GM18909 (cell line): ENCODE results near the gene LRRK1.

Experiments used
- ATAC-seq: cut with Tn5 transposase; IDR thresholded peaks from one replicate; pipeline ENCODE4 v1.9.1; 2021; ENCODE audit warnings: mild to moderate bottlenecking; ENCODE audit not compliant: unreplicated experiment, poor library complexity

LRRK1 gene

DNA sequence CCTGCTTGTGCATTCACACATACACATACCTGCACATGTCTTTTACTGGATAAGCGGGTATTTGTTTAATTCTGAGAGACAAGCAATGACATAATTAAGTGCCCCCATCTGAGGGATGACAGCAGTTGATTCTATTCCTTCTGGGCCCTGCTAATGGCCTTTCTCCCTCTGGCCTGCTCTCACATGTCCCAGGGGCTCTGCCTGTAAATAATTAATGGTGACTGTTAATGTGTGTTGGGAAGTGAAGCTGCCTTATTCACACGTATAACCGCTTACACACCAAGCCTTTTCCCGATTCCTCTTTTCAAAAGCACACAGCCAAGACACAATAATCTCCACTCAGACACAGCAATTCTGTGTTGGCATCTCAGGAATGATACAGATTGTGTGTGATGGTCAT, 47.8 kb downstream of the LRRK1 start:
- peak; percentile 91 for ATAC-seq

- ATAC-seq: peak; percentile 57
Measured at GRCh38 chr15:100968050-100968966, 49.2 kb downstream of the LRRK1 start.

- ATAC-seq: no peak
Measured at GRCh38 chr15:100972975-100973350, 53.8 kb downstream of the LRRK1 start.

DNA sequence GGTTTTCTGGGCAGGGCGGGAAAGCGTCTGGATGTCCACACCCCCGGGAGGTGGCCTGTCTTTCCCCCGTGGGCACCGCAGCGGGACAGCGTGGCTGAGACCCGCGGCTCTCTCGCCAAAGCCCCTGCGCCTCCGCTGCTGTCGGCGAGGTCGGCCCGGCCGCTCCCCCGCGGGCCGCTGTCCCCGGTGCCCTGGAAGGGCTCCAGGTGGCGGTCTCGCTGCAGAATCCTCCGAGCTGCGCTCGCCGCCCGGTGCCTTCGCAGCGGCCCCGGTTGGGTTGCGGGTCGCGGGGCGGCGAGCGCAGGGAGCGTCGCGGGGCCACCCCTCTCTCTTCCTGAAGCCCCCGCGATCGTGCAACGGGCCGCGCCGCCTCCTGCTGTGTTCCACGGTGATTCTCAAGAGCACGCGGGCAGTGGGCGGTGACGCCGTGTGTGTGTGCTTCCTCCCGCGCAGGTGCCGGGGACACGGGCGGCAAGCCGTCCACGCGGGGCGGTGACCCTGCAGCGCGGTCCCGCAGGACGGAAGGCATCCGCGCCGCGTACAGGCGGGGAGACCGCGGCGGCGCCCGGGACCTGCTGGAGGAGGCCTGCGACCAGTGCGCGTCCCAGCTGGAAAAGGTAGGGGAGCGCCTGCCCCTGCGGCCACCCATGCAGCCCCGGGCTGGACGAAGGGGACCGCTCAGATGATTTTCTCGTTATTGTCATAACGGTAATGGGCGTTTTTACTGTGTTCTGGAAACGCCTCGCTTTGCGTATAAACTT, 54.4 kb downstream of the LRRK1 start:
- ATAC-seq: no peak

GRCh38 chr15:100975043-100975442, 55.9 kb downstream of the LRRK1 start:
- no peak for ATAC-seq

DNA sequence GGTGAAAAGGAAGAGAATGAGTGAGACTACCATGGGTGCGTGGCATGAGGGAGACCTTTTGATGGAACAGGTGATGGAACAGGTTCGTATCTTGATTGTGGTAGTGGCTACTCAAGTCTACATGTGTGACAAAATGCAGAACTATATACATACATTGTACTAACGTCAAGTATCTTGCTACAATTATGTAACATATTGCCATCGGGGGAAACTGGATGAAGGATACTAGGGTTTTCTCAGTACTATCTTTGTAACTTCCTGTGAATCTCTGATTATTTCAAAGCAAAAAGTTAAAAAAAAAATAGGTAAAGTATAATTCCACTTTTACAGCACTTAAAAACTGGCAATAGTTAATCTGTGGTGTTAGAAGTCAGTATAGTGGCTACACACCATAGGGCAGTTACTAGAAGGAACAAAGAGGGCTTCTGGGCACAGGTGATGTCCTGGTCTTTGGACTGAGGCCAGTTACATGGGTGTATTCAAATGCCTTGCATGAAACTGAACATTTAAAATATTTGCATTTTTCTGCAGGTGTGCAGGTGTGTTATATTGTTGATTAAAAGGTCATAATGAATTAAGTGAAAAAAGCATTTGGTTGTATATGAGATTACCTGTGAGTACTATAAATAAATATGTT, 61.4 kb downstream of the LRRK1 start:
- ATAC-seq: no peak

DNA sequence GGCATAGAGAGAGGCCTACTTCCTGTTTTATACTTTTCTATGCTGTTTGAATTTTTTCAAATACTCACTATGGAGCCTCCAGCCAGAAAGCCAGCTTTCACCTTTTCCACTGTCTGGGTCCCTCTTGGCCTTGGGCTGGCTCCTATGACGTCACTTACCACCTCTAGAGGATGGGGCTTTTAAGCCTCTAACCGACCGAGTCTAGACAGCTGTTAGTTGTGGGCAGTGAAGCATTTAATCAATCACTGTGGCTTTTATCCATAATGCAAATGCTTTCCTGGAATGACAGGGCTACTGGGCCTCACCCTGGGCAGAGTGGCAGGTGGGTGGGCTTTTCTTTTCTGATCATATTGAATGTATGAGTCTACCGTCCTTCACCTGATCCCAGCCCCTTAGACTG, 61.9 kb downstream of the LRRK1 start:
- ATAC-seq: no peak

GRCh38 chr15:100983221-100983620, 64.1 kb downstream of the LRRK1 start:
- no peak for ATAC-seq

DNA sequence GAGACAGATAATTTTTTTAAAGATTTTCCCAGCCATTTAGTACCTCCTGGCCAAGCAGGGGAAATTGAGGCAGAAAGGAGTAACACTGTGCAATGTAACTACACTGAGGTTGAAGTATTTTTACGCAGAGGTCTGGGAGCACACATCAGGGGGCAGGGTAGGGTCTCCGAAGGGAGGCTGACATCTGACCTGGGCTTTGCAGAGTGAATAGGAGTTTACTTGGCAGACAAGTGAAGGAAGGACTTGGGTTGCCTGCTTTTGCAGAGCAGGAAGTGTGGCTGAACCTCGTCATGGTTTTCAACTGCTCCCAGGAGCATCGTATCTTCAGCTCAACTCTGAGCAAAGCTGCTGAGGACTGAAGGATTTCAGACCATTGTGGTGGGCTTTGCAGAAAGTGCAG, 66.2 kb downstream of the LRRK1 start:
- ATAC-seq: no peak

DNA sequence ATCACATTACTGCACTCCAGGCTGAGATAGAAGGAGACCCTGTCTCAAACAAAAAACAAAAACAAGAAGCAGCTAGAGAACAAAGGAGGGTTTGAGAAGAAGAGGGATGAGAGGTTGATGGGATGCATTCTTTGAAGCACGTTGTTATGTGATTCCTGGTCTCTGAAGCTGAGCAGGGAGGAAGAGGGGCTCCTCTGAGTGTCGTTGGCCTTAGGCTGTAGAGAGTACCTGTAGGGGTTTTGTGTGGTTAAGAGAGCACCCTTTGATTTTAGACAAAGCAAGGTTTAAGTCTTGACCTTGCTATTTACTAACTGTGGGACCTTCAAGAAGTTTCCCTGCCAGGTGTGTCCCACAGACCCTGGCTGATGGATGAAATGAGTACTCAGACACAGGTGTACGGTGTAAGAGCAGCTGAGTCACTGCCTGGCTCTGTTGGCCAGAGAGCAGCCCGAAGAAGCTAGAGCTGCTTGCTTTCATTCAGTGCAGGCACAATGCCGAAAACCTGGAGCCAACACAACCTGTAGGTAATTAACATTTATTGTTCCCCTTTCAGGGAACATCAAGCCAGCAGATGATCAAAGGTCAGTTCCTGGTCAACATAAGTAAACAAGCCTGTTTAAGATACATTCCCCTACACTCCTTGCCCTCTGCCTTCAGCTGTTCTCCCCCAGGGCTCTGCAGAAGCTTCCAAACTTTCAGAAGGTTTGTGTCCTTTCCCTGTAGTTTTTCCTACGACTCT, 67.2 kb downstream of the LRRK1 start:
- no peak for ATAC-seq

- ATAC-seq: no peak
Measured at GRCh38 chr15:100987143-100987542, 68.0 kb downstream of the LRRK1 start.

- no peak for ATAC-seq
Measured at GRCh38 chr15:100988297-100988696, 69.1 kb downstream of the LRRK1 start.

GRCh38 chr15:100988857-100989256, 69.7 kb downstream of the LRRK1 start:
- ATAC-seq: no peak

DNA sequence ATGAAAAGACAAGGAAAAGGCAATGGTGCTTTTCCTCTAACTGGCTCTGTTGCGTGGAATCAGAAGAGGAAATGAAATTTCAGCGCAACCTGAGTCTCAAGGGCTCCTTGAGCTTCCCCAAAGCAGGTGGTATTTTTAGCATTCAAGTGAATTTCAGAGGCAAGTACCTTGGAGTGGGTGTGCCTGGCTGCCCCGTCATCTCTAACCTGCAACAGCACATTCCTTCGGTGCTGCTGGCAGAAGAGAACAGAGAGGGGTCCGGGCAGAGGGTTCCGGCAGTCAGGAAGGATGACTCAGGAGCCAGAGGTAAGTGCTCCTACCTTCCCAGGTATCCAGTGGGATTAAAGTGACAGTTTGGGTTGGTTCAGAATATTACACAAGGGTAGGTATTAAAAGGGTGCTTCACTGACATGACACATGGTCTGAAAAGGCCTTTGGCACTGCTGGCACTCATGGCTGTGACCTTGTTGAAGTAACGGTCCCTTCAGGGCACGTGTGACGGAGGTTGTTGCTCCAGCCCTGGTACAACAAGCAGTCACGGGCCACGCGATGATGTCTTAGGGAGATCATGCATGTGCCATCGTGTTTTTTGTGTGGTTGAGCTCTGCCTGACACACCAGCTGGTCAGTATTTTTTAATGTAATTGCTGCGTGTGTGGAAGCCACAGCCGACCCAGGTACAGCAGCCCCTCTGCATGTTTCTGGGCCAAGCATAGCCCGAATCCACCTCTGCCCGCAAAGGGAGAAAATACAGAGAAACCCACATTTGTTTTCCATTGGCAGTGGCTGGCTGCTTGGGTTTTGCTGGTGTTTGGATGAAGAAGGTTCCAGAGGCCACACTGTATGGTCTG, 75.7 kb downstream of the LRRK1 start:
- ATAC-seq: no peak

- no peak for ATAC-seq
Measured at GRCh38 chr15:100995471-100996430, 76.6 kb downstream of the LRRK1 start.

DNA sequence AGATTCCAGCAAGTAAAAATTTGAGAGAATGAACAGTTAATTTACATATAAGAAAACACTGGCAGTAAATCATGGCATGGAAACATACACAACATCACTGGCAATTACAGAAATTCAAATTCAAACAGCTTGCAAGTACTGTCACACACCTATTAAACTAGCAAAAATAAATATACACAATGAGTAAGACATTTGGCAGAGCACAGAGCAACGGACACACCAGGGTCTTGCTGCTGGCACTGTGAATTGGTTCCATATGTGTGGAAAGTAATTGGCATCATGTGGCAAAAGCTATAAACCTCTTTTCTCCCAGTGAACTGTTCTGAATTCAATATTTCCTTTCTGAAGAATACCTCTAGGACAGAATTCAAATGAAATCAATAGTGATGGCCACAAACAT, 78.3 kb downstream of the LRRK1 start:
- ATAC-seq: no peak

GRCh38 chr15:100998630-100999029, 79.5 kb downstream of the LRRK1 start:
- no peak for ATAC-seq

DNA sequence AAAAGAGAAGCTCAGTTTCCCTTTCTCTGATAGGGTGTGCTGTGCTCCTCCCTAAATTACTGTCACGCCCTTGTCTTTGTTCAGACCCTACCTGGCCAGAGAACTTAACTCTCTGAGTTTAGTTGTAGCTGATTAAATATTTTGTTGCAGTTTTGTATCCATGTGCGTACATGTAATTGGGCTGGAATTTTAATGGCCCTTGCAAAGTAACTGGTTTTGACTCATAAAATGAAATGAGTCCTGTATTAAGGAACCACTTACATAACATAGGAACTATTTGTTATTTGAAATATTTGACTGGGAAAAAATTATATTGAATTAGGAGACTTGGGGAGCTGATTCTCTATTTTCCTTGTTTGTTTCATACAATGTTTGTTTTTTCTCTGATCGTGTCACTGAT, 80.2 kb downstream of the LRRK1 start:
- ATAC-seq: no peak
